WERI-Rb-1 (cell line): ENCODE results near the gene FRMPD4.
A peak's percentile ranks its signal among the peaks of the same experiment; 100 is the strongest.

Experiments used
- DNase-seq: peaks from one replicate; pipeline ENCODE4 v3.0.0-alpha.2; 2020
- H3K27ac ChIP-seq: fragments of 250-450 bp; sonication (Bioruptor Pico); 2 replicates; pipeline ENCODE4 v1.5.1; 2020; ENCODE audit warnings: mild to moderate bottlenecking, moderate library complexity
- H3K27me3 ChIP-seq: fragments of 250-450 bp; sonication (Bioruptor Pico); 2 replicates; pipeline ENCODE4 v1.5.1; 2021; ENCODE audit warnings: mild to moderate bottlenecking, low read depth, moderate library complexity; ENCODE audit not compliant: insufficient read depth, severe bottlenecking
- H3K36me3 ChIP-seq: fragments of 250-450 bp; sonication (Bioruptor Pico); 2 replicates; pipeline ENCODE4 v1.5.1; 2020; ENCODE audit warnings: mild to moderate bottlenecking, moderate library complexity
- H3K4me3 ChIP-seq: 2 replicates; pipeline ENCODE4 v1.5.1; 2011; ENCODE audit warnings: low read depth, mild to moderate bottlenecking, control low read depth, low read length
- H3K9me3 ChIP-seq: fragments of 250-450 bp; sonication (Bioruptor Pico); 2 replicates; pipeline ENCODE4 v1.5.1; 2021; ENCODE audit warnings: mild to moderate bottlenecking, moderate library complexity; ENCODE audit not compliant: severe bottlenecking
- TF ChIP-seq, protein P1 (sequence below): IDR thresholded peaks from 2 replicates; pipeline ENCODE4 v1.5.1; 2011; ENCODE audit warnings: low read depth, mild to moderate bottlenecking, control low read depth, inconsistent platforms, low read length

FRMPD4 gene

GRCh38 chrX:12693754-12694153, 555.5 kb downstream of the FRMPD4 start:
- TF ChIP-seq, protein P1, sequence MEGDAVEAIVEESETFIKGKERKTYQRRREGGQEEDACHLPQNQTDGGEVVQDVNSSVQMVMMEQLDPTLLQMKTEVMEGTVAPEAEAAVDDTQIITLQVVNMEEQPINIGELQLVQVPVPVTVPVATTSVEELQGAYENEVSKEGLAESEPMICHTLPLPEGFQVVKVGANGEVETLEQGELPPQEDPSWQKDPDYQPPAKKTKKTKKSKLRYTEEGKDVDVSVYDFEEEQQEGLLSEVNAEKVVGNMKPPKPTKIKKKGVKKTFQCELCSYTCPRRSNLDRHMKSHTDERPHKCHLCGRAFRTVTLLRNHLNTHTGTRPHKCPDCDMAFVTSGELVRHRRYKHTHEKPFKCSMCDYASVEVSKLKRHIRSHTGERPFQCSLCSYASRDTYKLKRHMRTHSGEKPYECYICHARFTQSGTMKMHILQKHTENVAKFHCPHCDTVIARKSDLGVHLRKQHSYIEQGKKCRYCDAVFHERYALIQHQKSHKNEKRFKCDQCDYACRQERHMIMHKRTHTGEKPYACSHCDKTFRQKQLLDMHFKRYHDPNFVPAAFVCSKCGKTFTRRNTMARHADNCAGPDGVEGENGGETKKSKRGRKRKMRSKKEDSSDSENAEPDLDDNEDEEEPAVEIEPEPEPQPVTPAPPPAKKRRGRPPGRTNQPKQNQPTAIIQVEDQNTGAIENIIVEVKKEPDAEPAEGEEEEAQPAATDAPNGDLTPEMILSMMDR = no peak
- H3K4me3 ChIP-seq = no peak overlapping the region
- no peak for DNase-seq
- peaks cover 60% of the 10 kb centered on the region for H3K27me3 ChIP-seq
- no peaks in the 10 kb centered on the region for H3K9me3 ChIP-seq
- H3K27ac ChIP-seq = no peak overlapping the region
- no peaks in the 10 kb centered on the region for H3K36me3 ChIP-seq

DNA sequence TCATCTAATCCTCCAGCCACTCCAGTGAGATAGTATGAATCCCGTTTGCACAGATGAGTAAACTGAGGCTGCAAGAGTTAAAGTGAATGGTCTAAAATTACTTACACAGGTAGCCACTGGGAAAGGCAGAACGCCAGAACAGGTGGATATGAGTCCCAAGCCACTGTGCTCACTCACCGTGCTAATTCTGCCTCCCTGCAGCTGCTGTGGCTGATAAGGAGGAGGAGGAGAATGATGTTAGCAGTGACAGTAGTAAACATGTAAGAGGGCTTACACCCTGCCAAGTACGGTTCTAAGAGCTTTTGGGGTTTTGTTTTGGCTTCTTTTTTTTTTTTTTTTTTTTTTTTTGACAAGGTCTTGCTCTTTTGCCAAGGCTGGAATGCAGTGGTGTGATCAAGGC, 562.5 kb downstream of the FRMPD4 start:
- DNase-seq = no peak
- Histone ChIP-seq H3K27ac (no peak overlapping the region), H3K27me3 (peaks cover 74% of the 10 kb centered on the region)

DNA sequence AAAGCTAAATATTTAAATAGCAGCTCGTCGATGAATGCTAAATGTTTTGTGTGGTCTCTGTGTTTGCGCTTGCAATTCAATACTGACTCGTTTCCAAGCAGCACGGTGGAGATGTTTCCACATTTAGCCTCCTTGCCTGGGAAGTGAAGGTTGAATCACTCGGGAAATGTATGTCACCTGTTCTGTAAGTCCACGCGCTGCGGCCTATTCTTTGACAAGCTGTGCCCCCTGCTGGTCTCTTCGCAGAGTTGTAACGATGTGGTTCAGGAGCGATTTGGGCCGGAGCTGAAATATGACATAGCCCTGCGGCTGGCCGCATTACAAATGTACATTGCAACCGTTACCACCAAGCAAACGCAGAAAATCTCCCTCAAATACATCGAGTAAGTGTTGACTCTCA, 563.4 kb downstream of the FRMPD4 start:
- H3K36me3 ChIP-seq = no peaks in the 10 kb centered on the region
- DNase-seq = peak; percentile 54
- TF ChIP-seq, protein P1 = peak; percentile 76
- H3K9me3 ChIP-seq = no peaks in the 10 kb centered on the region
- no peak overlapping the region for H3K27ac ChIP-seq
- no peak overlapping the region for H3K4me3 ChIP-seq
- H3K27me3 ChIP-seq = peaks cover 81% of the 10 kb centered on the region

More for the DNA sequence above, 562.5 kb downstream of the FRMPD4 start:
- TF ChIP-seq, protein P1 = no peak
- no peak overlapping the region for H3K4me3 ChIP-seq
- H3K9me3 ChIP-seq = no peaks in the 10 kb centered on the region
- no peaks in the 10 kb centered on the region for H3K36me3 ChIP-seq

GRCh38 chrX:12702509-12703091, 564.3 kb downstream of the FRMPD4 start:
- H3K27me3 ChIP-seq = peaks cover 80% of the 10 kb centered on the region
- no peak overlapping the region for H3K4me3 ChIP-seq
- no peaks in the 10 kb centered on the region for H3K36me3 ChIP-seq
- H3K27ac ChIP-seq = no peak overlapping the region
- no peaks in the 10 kb centered on the region for H3K9me3 ChIP-seq
- DNase-seq = peak; percentile 10
- TF ChIP-seq, protein P1 = peak; percentile 31; the same call in 1 of the 2 replicates

GRCh38 chrX:12704706-12705105, 566.4 kb downstream of the FRMPD4 start:
- DNase-seq = no peak
- H3K4me3 ChIP-seq = no peak overlapping the region
- TF ChIP-seq, protein P1 = no peak
- no peaks in the 10 kb centered on the region for H3K36me3 ChIP-seq
- H3K27me3 ChIP-seq = peaks cover 80% of the 10 kb centered on the region
- H3K9me3 ChIP-seq = no peaks in the 10 kb centered on the region
- no peak overlapping the region for H3K27ac ChIP-seq

DNA sequence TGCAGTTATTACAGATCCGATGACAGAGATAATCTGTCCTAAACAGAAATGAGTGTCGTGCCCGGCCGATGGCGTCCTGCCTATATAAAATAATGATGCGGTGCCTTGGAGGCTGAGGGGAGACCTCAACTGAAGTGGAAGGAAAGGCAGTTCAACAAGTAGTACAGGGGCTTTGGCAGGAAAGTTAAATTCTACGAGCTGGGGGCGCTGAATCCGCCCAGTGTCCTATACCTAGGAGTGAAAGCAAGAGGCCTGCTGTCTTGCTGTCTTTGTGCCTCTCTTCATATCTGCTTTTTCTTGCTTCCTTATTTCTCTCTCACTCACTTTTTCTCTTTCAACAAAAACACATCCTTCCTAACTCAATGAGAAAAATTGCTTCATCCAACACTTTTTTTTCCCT, 570.8 kb downstream of the FRMPD4 start:
- no peak for DNase-seq
- Histone ChIP-seq H3K27me3 (peaks cover 83% of the 10 kb centered on the region), H3K36me3 (no peaks in the 10 kb centered on the region), H3K27ac (no peak overlapping the region), H3K4me3 (no peak overlapping the region), H3K9me3 (no peaks in the 10 kb centered on the region)
- TF ChIP-seq, protein P1 = no peak
